ENCODE data around the gene APIP. TPM values are rescaled to one million over a fixed set of nuclear protein-coding genes. Genes with fewer than 3 reads are reported as not detected.

Gene APIP
- total RNA-seq, 4 donors from 2014 or later = 35.6 to 54.3 (median 39.0) TPM

DNA sequence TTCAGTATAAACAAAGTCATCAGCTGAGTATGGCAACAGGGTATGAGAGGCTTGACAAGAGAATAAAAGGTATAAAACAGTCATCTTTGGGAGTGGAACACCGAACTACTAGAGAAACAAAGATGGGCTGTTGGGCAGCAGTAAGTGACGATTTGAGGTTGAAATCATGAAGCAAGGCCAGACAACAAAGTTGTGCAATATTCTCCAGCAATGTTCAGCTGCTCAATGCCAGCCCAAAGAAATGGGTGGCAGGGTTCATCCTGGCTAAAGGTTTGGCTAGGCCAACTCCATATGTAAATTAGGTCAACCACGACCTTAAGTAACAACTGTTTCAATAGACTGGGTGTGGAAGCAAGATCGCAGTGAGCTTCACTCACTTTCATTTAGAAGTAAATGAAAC lies 6.2 kb downstream of the APIP start:
- H3K27ac ChIP-seq = no peak overlapping the region
- intact Hi-C loops (cut with DNase I) = no loop called here
- 83 to 85% methylated on average over 4 of the region's 4 CpGs for WGBS, 2 donors

GRCh38 chr11:34909415-34909814 lies 6.8 kb downstream of the APIP start:
- 73 to 82% methylated on average over 6 of the region's 6 CpGs for WGBS, 2 donors
- intact Hi-C loops (cut with DNase I) = no loop called here
- H3K9me3 ChIP-seq = no peaks in the 10 kb centered on the region
- no peaks in the 10 kb centered on the region for H3K36me3 ChIP-seq
- no peak overlapping the region for H3K4me3 ChIP-seq (replicated peaks in 1 of 3)
- peaks cover 0 to 4% of the 10 kb centered on the region in 2 donors for H3K4me1 ChIP-seq
- H3K27me3 ChIP-seq = no peaks in the 10 kb centered on the region
- no peak for TF ChIP-seq POLR2A (IDR thresholded peaks at IDR 0.05)
- TF ChIP-seq, protein P1, sequence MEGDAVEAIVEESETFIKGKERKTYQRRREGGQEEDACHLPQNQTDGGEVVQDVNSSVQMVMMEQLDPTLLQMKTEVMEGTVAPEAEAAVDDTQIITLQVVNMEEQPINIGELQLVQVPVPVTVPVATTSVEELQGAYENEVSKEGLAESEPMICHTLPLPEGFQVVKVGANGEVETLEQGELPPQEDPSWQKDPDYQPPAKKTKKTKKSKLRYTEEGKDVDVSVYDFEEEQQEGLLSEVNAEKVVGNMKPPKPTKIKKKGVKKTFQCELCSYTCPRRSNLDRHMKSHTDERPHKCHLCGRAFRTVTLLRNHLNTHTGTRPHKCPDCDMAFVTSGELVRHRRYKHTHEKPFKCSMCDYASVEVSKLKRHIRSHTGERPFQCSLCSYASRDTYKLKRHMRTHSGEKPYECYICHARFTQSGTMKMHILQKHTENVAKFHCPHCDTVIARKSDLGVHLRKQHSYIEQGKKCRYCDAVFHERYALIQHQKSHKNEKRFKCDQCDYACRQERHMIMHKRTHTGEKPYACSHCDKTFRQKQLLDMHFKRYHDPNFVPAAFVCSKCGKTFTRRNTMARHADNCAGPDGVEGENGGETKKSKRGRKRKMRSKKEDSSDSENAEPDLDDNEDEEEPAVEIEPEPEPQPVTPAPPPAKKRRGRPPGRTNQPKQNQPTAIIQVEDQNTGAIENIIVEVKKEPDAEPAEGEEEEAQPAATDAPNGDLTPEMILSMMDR (IDR thresholded peaks at IDR 0.05) = no peak
- no peak overlapping the region for H3K27ac ChIP-seq
- DNase-seq = no peak

More for the DNA sequence above, 6.2 kb downstream of the APIP start:
- no peak for DNase-seq
- Histone ChIP-seq H3K9me3 (no peaks in the 10 kb centered on the region), H3K4me1 (peaks cover 0 to 5% of the 10 kb centered on the region in 2 donors), H3K36me3 (no peaks in the 10 kb centered on the region), H3K4me3 (replicated peaks in 1 of 3) (no peak overlapping the region), H3K27me3 (no peaks in the 10 kb centered on the region)
- TF ChIP-seq POLR2A (IDR thresholded peaks at IDR 0.05) = no peak

- WGBS, 2 donors = 88% methylated on average over 3 of the region's 3 CpGs
- intact Hi-C loops (cut with DNase I) = no loop called here
- Histone ChIP-seq H3K9me3 (no peaks in the 10 kb centered on the region), H3K27me3 (no peaks in the 10 kb centered on the region), H3K27ac (no peak overlapping the region), H3K36me3 (no peaks in the 10 kb centered on the region), H3K4me1 (peaks cover 0 to 4% of the 10 kb centered on the region in 2 donors), H3K4me3 (replicated peaks in 1 of 3) (no peak overlapping the region)
- no peak for TF ChIP-seq POLR2A (IDR thresholded peaks at IDR 0.05)
- TF ChIP-seq, protein P1 (IDR thresholded peaks at IDR 0.05) = no peak
- DNase-seq = no peak
Measured at GRCh38 chr11:34907934-34908593, 8.1 kb downstream of the APIP start.

- Histone ChIP-seq H3K4me1 (peaks cover 0 to 4% of the 10 kb centered on the region in 2 donors), H3K36me3 (no peaks in the 10 kb centered on the region), H3K27me3 (no peaks in the 10 kb centered on the region), H3K9me3 (no peaks in the 10 kb centered on the region), H3K27ac (no peak overlapping the region), H3K4me3 (replicated peaks in 1 of 3) (no peak overlapping the region)
- DNase-seq = no peak
- TF ChIP-seq POLR2A (IDR thresholded peaks at IDR 0.05) = no peak
- TF ChIP-seq, protein P1 (IDR thresholded peaks at IDR 0.05) = no peak
- WGBS, 2 donors = 87 to 95% methylated on average over 7 of the region's 7 CpGs
- intact Hi-C loops (cut with DNase I) = no loop called here
Measured at GRCh38 chr11:34905666-34906065, 10.5 kb downstream of the APIP start.

- H3K4me3 ChIP-seq (replicated peaks in 1 of 3) = no peak overlapping the region
- WGBS, 2 donors = 87 to 95% methylated on average over 3 of the region's 3 CpGs
Measured at GRCh38 chr11:34904421-34904955, 11.7 kb downstream of the APIP start.

More at GRCh38 chr11:34904421-34904955, 11.7 kb downstream of the APIP start:
- Histone ChIP-seq H3K27me3 (no peaks in the 10 kb centered on the region), H3K4me1 (peaks cover 0 to 4% of the 10 kb centered on the region in 2 donors), H3K36me3 (no peaks in the 10 kb centered on the region), H3K9me3 (no peaks in the 10 kb centered on the region), H3K27ac (no peak overlapping the region)
- intact Hi-C loops (cut with DNase I) = no loop called here
- DNase-seq = no peak
- TF ChIP-seq POLR2A (IDR thresholded peaks at IDR 0.05) = no peak
- TF ChIP-seq, protein P1 (IDR thresholded peaks at IDR 0.05) = no peak

All from thyroid gland (tissue), 4 donors.